ENCODE results near the gene NFIX. TPM values are rescaled to one million over a fixed set of nuclear protein-coding genes. Genes with fewer than 3 reads are reported as not detected.
"Not testable (repeated sequence)": the region's sequence is repeated elsewhere in the genome, so short reads cannot be mapped to it uniquely, and the experiment has no call there.

Gene NFIX
- total and polyA plus RNA-seq, 2 experiments from 2014 or later: 0.06 to 0.14 TPM

- peaks cover 9% of the 10 kb centered on the region for H3K27me3 Mint-ChIP-seq (ENCODE audit: insufficient read depth, low read depth, poor library complexity)
- no peaks in the 10 kb centered on the region for H3K4me1 Mint-ChIP-seq
These were observed 20.0 kb upstream of the NFIX start for GRCh38 chr19:12975221-12975741.

GRCh38 chr19:12976109-12976508 lies 19.2 kb upstream of the NFIX start:
- not testable (repeated sequence) for H3K27ac ChIP-seq (ENCODE audit: low read depth); H2AFZ ChIP-seq; H3K27me3 Mint-ChIP-seq (ENCODE audit: insufficient read depth, low read depth, poor library complexity); H3K4me1 ChIP-seq (ENCODE audit: insufficient read depth); H3K4me3 Mint-ChIP-seq; H3K4me3 ChIP-seq; H3K4me2 ChIP-seq; ATAC-seq; H3F3A ChIP-seq (replicated peaks; ENCODE audit: low read depth); H3K27me3 ChIP-seq (ENCODE audit: insufficient read depth); H3K9me2 ChIP-seq (ENCODE audit: insufficient read depth); H3K36me3 ChIP-seq (ENCODE audit: insufficient read depth); DNase-seq (ENCODE audit: low spot score); H3K9me3 Mint-ChIP-seq; H3K79me2 ChIP-seq (replicated peaks; ENCODE audit: insufficient read depth); H4K20me1 ChIP-seq (replicated peaks; ENCODE audit: insufficient read depth); H3K36me3 Mint-ChIP-seq (ENCODE audit: low read depth); H3K27ac Mint-ChIP-seq; H3K4me1 Mint-ChIP-seq

More at GRCh38 chr19:12975221-12975741, 20.0 kb upstream of the NFIX start:
- Histone ChIP-seq H3K4me3 (no peak overlapping the region), H3K4me2 (no peak overlapping the region), H4K20me1 (replicated peaks; ENCODE audit: insufficient read depth) (no peaks in the 10 kb centered on the region), H3K27ac (ENCODE audit: low read depth) (no peak overlapping the region), H3K9me2 (ENCODE audit: insufficient read depth) (no peaks in the 10 kb centered on the region), H3K27me3 (ENCODE audit: insufficient read depth) (no peaks in the 10 kb centered on the region), H2AFZ (no peak overlapping the region), H3K36me3 (ENCODE audit: insufficient read depth) (no peaks in the 10 kb centered on the region), H3F3A (replicated peaks; ENCODE audit: low read depth) (no peaks in the 10 kb centered on the region), H3K79me2 (replicated peaks; ENCODE audit: insufficient read depth) (no peaks in the 10 kb centered on the region), H3K4me1 (ENCODE audit: insufficient read depth) (no peaks in the 10 kb centered on the region)
- no peak overlapping the region for H3K27ac Mint-ChIP-seq
- ATAC-seq (no peak), DNase-seq (ENCODE audit: low spot score) (no peak)
- H3K36me3 Mint-ChIP-seq (ENCODE audit: low read depth): no peaks in the 10 kb centered on the region
- no peaks in the 10 kb centered on the region for H3K9me3 Mint-ChIP-seq
- TF ChIP-seq CTCF (conservative IDR thresholded peaks at IDR 0.05; ENCODE audit: low read depth in 2 of 2) (no peak), ZNF331 (CRISPR knock-in tag; IDR thresholded peaks at IDR 0.05; ENCODE audit: low read depth) (no peak)
- no peak overlapping the region for H3K4me3 Mint-ChIP-seq

GRCh38 chr19:12979974-12980373 lies 15.3 kb upstream of the NFIX start:
- Histone ChIP-seq H3K27ac (ENCODE audit: low read depth) (no peak overlapping the region), H3K4me1 (ENCODE audit: insufficient read depth) (no peaks in the 10 kb centered on the region; the same call in 1 of the 2 replicates), H2AFZ (no peak overlapping the region), H3K79me2 (replicated peaks; ENCODE audit: insufficient read depth) (no peaks in the 10 kb centered on the region), H3K4me3 (no peak overlapping the region), H3F3A (replicated peaks; ENCODE audit: low read depth) (peaks cover 7% of the 10 kb centered on the region; the same call in 1 of the 2 replicates), H3K27me3 (ENCODE audit: insufficient read depth) (peaks cover 22% of the 10 kb centered on the region), H3K4me2 (no peak overlapping the region), H3K36me3 (ENCODE audit: insufficient read depth) (no peaks in the 10 kb centered on the region), H4K20me1 (replicated peaks; ENCODE audit: insufficient read depth) (no peaks in the 10 kb centered on the region), H3K9me2 (ENCODE audit: insufficient read depth) (no peaks in the 10 kb centered on the region)
- Mint-ChIP-seq H3K36me3 (ENCODE audit: low read depth) (no peaks in the 10 kb centered on the region), H3K27me3 (ENCODE audit: insufficient read depth, low read depth, poor library complexity) (peaks cover 10% of the 10 kb centered on the region), H3K9me3 (no peaks in the 10 kb centered on the region), H3K4me1 (peaks cover 2% of the 10 kb centered on the region), H3K27ac (no peak overlapping the region), H3K4me3 (no peak overlapping the region)
- TF ChIP-seq ZNF331 (CRISPR knock-in tag; IDR thresholded peaks at IDR 0.05; ENCODE audit: low read depth) (no peak), JUNB (IDR thresholded peaks at IDR 0.05; ENCODE audit: unreplicated experiment) (no peak), REST (IDR thresholded peaks at IDR 0.05; ENCODE audit: unreplicated experiment) (no peak)
- DNase-seq (ENCODE audit: low spot score) (no peak), ATAC-seq (no peak)

Data from GM23338 (cell line).